GM12801 (cell line): ENCODE measurements around the gene KRT3.

ENCODE experiments used
- TF ChIP-seq, protein P1 (sequence below): IDR thresholded peaks from one replicate; pipeline ENCODE4 v1.5.1; 2011; ENCODE audit warnings: control low read depth; ENCODE audit not compliant: insufficient read length; ENCODE audit errors: extremely low read depth

The KRT3 gene

GRCh38 chr12:52792185-52793029 is 3.5 kb downstream of the KRT3 start:
- TF ChIP-seq, protein P1, sequence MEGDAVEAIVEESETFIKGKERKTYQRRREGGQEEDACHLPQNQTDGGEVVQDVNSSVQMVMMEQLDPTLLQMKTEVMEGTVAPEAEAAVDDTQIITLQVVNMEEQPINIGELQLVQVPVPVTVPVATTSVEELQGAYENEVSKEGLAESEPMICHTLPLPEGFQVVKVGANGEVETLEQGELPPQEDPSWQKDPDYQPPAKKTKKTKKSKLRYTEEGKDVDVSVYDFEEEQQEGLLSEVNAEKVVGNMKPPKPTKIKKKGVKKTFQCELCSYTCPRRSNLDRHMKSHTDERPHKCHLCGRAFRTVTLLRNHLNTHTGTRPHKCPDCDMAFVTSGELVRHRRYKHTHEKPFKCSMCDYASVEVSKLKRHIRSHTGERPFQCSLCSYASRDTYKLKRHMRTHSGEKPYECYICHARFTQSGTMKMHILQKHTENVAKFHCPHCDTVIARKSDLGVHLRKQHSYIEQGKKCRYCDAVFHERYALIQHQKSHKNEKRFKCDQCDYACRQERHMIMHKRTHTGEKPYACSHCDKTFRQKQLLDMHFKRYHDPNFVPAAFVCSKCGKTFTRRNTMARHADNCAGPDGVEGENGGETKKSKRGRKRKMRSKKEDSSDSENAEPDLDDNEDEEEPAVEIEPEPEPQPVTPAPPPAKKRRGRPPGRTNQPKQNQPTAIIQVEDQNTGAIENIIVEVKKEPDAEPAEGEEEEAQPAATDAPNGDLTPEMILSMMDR, result no peak

GRCh38 chr12:52791271-52792184 is 4.4 kb downstream of the KRT3 start:
- TF ChIP-seq, protein P1, result no peak

DNA sequence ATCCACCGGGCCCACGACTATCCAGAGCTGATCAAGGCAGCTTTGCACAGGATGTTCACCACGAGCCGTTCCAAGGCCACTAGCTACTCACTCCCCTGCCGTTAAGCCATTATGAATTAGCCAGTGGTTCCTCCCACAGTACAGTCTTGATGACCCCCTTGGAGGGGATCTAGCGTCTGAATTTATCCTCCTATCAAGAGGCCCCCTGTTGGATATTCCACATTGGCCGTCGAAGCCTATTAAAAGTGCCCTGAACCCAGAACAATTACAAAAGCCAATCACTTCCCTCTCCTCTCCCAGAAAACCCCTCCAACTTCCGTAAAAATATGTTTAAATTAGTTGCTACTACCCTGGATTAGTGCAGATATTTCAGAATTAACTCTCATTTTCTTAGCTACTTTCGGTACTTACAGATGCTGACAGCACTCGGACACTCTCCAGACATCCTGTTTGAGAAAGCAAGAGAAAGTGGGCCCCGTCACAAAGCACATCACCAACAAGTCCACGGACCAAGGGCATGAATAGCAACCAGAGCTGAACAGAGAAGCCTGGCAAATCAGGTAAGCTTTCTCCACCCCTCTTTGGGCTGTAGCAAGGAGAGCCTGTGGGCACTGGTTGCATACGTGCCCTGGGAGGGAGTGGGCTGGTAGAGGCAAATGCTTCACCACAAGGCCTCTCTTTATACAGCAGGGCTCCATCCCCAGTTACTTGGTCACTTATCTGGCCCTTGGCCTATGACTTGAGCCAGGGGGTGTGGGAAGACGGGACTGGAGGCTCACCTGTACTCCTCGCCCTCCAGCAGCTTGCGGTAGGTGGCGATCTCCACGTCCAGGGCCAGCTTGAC is 5.3 kb downstream of the KRT3 start:
- TF ChIP-seq, protein P1, result no peak

DNA sequence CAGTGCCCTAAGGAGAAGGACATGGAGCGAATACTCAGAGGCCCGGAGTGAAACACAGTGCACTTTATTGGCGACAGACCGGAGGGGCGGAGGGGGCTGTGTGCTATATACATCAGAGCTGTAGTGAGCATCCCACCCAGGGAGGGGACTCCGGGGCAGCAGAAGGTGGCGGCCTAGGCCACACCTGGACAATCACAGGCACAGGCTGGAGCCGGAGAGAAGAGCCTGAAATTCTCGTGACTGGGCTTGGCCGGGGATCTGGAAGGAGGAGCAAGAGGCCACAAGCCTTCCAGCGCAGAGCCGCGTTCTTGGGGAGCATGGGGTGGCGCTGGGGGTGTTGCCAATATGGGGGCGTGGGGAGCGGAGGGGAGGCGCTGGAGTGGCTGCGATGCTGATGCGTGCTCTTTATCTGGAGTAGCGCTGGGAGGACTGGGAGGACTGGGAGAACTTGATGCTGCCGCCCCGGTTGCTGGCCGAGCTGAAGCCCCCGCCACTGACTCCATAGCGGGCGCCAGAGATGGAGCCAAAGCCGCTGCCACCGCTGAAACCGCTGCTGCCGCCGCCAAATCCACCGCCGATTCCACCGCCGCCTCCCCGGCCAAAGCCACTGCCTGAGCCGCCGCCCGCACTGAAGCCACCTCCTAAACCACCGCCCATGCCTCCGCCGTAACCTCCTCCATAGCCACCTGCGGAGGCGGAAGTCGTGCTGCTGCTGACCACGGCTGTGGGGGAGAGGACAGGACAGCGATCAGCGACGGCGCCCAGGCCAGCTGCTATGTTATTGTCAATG is 6.1 kb downstream of the KRT3 start:
- TF ChIP-seq, protein P1, result no peak

- TF ChIP-seq, protein P1, result no peak
Observed at GRCh38 chr12:52788876-52789636, 6.9 kb downstream of the KRT3 start.

DNA sequence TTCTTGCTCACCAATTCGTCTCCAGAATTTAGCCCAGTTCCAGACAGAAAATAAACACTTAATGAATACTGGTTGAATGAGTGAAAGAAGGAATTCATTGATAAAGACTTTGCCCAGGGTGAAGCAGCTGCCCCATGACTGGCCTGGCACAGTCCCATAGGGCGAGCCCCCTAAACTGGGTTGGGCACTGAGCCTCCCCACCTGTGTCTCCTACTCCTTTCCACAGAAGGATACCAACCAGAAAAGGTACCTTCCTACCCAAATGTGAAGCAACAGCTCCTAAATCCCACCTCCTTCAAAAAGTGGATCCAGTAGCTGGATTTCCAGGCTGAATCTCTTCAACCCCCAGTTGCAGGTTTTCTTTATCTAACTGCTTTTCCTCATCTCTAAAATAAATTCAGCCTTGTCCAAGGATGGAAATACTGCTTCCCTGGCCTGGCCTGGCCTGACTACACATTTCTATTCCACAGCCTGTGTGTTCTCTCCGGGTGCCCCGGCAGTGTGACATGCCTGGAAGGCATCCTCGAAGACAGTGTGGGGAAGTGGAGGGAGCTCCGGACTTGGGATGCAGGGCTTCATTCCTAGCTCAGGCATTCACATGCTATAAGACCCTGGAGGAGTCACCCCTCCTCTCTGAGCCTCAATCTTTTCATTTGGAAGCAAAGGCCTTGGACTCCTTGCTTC is 7.6 kb downstream of the KRT3 start:
- TF ChIP-seq, protein P1, result no peak
